Panc1 (cell line): Measurements from ENCODE around the gene ITGB4. TPM values are rescaled to one million over a fixed set of nuclear protein-coding genes. Genes with fewer than 3 reads are reported as not detected.

Experiments used
- ATAC-seq: fragments of 200-7000 bp; cut with Tn5 transposase; 2 replicates; pipeline ENCODE4 v1.9.1; 2020; ENCODE audit warnings: mild to moderate bottlenecking, moderate library complexity
- BruUV-seq: library from RNA; stranded (reverse); fragments of 400-500 nt; replicated peaks from 2 replicates; lab custom pipeline; 2021; lab: Mats Ljungman, UMichigan
- CTCF ChIA-PET: fragments of 300-600 bp; sonication (Branson Sonifier 250); formaldehyde crosslinking; loops from one replicate; lab custom pipeline; 2022; ENCODE audit warnings: antibody characterized with exemption; lab: Charles Lee
- POLR2A ChIA-PET: fragments of 300-600 bp; sonication (Branson Sonifier 250); formaldehyde crosslinking; loops from one replicate; lab custom pipeline; 2022; ENCODE audit warnings: antibody characterized with exemption; lab: Charles Lee
- DNase-seq: peaks from one replicate; pipeline ENCODE4 v3.0.0-alpha.2; 2010; ENCODE audit warnings: low read depth, low spot score
- H3K27ac ChIP-seq: 2 replicates; pipeline ENCODE4 v1.5.1; 2011; ENCODE audit warnings: mild to moderate bottlenecking, low read length, inconsistent platforms
- H3K27me3 ChIP-seq: fragments of 200-500 bp; sonication (Bioruptor generic); 2 replicates; pipeline ENCODE4 v1.6.0; 2014; ENCODE audit warnings: low read length, inconsistent platforms; ENCODE audit not compliant: control insufficient read depth, insufficient read depth
- H3K36me3 ChIP-seq: fragments of 200-500 bp; sonication (Bioruptor generic); 2 replicates; pipeline ENCODE4 v1.5.1; 2014; ENCODE audit warnings: inconsistent platforms, mild to moderate bottlenecking, low read length, moderate library complexity; ENCODE audit not compliant: control insufficient read depth, insufficient read depth
- H3K4me1 ChIP-seq: 2 replicates; pipeline ENCODE4 v1.5.1; 2011; ENCODE audit warnings: inconsistent platforms, mild to moderate bottlenecking, low read length, moderate library complexity; ENCODE audit not compliant: control insufficient read depth, insufficient read depth
- H3K4me3 ChIP-seq, 2 experiments: 2 replicates each; pipeline ENCODE4 v1.5.1; 2011 to 2012; ENCODE audit warnings: low read depth in 2 of 2, low read length in 2 of 2, mild to moderate bottlenecking in 2 of 2, inconsistent platforms in 1 of 2, moderate library complexity in 1 of 2
- H3K9me3 ChIP-seq: fragments of 200-500 bp; sonication (Bioruptor generic); 2 replicates; pipeline ENCODE4 v1.5.1; 2014; ENCODE audit warnings: low read depth, mild to moderate bottlenecking, inconsistent platforms, low read length, moderate library complexity; ENCODE audit not compliant: control insufficient read depth, insufficient read depth
- CTCF ChIP-seq: fragments of 450-650 bp; IDR thresholded peaks from 2 replicates; pipeline ENCODE4 v1.5.1; 2017; ENCODE audit warnings: mild to moderate bottlenecking
- POLR2AphosphoS5 ChIP-seq: IDR thresholded peaks from 2 replicates; pipeline ENCODE4 v1.6.1; 2012; ENCODE audit warnings: mild to moderate bottlenecking, low read depth, low read length, moderate library complexity
- SIN3A ChIP-seq: IDR thresholded peaks from 2 replicates; pipeline ENCODE4 v1.6.1; 2012; ENCODE audit warnings: low read depth, mild to moderate bottlenecking, low read length, moderate library complexity, borderline replicate concordance; ENCODE audit not compliant: insufficient read depth
- TCF7L2 ChIP-seq: IDR thresholded peaks from 2 replicates; pipeline ENCODE4 v1.6.1; 2011; ENCODE audit warnings: mild to moderate bottlenecking, low read depth, low read length, inconsistent platforms
- in situ Hi-C: cut with HindIII; loops from 2 replicates; pipeline ENCODE4 v1.10.0; 2016; ENCODE audit warnings: low sequenced_read_pairs, low pct_unique_long_range_greater_than_20kb
- intact Hi-C: fragments of 100-400 bp; cut with micrococcal nuclease; formaldehyde crosslinking; loops from one replicate; pipeline ENCODE4 v1.10.0; 2022; ENCODE audit not compliant: unreplicated experiment
- total RNA-seq: library from RNA; stranded (reverse); gene quantifications from one replicate; pipeline ENCODE4 v1.2.1, GENCODE V29; 2021; ENCODE audit not compliant: unreplicated experiment
- TF ChIP-seq, protein P1 (sequence below), 2 experiments: IDR thresholded peaks; 2 replicates each; pipeline ENCODE4 v1.6.1; 2011 to 2012; ENCODE audit warnings: low read depth in 2 of 2, control low read depth in 1 of 2, low read length in 1 of 2, mild to moderate bottlenecking in 1 of 2, moderate library complexity in 1 of 2; ENCODE audit not compliant: insufficient read depth in 1 of 2

ITGB4 gene
- total RNA-seq, 1 experiment from 2014 or later = 100 TPM

GRCh38 chr17:75701288-75701687, 20.0 kb upstream of the ITGB4 start:
- BruUV-seq = no TSS peak
- no peak for TF ChIP-seq TCF7L2
- TF ChIP-seq SIN3A = no peak
- no peak for TF ChIP-seq POLR2AphosphoS5
- TF ChIP-seq CTCF = no peak
- TF ChIP-seq, protein P1, sequence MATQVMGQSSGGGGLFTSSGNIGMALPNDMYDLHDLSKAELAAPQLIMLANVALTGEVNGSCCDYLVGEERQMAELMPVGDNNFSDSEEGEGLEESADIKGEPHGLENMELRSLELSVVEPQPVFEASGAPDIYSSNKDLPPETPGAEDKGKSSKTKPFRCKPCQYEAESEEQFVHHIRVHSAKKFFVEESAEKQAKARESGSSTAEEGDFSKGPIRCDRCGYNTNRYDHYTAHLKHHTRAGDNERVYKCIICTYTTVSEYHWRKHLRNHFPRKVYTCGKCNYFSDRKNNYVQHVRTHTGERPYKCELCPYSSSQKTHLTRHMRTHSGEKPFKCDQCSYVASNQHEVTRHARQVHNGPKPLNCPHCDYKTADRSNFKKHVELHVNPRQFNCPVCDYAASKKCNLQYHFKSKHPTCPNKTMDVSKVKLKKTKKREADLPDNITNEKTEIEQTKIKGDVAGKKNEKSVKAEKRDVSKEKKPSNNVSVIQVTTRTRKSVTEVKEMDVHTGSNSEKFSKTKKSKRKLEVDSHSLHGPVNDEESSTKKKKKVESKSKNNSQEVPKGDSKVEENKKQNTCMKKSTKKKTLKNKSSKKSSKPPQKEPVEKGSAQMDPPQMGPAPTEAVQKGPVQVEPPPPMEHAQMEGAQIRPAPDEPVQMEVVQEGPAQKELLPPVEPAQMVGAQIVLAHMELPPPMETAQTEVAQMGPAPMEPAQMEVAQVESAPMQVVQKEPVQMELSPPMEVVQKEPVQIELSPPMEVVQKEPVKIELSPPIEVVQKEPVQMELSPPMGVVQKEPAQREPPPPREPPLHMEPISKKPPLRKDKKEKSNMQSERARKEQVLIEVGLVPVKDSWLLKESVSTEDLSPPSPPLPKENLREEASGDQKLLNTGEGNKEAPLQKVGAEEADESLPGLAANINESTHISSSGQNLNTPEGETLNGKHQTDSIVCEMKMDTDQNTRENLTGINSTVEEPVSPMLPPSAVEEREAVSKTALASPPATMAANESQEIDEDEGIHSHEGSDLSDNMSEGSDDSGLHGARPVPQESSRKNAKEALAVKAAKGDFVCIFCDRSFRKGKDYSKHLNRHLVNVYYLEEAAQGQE (IDR thresholded peaks at IDR 0.05; ENCODE audit: insufficient read depth in 1 of 2, low read depth in 2 of 2, low read length in 1 of 2) = no peak
- CTCF ChIA-PET = no interaction called here
- intact Hi-C loops = no loop called here
- DNase-seq = no peak
- Histone ChIP-seq H3K4me1 (peaks cover 55% of the 10 kb centered on the region), H3K27me3 (no peaks in the 10 kb centered on the region), H3K27ac (peak overlapping the region; percentile 87), H3K9me3 (no peaks in the 10 kb centered on the region), H3K36me3 (peaks cover 20% of the 10 kb centered on the region), H3K4me3 (no peak overlapping the region)
- ATAC-seq = no peak
- POLR2A ChIA-PET = no interaction called here
- in situ Hi-C loops = no loop called here

- intact Hi-C loops = no loop called here
- BruUV-seq = no TSS peak
- no peak for ATAC-seq
- POLR2A ChIA-PET = no interaction called here
- Histone ChIP-seq H3K36me3 (peaks cover 17% of the 10 kb centered on the region), H3K9me3 (no peaks in the 10 kb centered on the region), H3K27me3 (no peaks in the 10 kb centered on the region), H3K4me3 (no peak overlapping the region), H3K27ac (no peak overlapping the region; the same call in 1 of the 2 replicates), H3K4me1 (peaks cover 54% of the 10 kb centered on the region)
- TF ChIP-seq CTCF = no peak
- TF ChIP-seq POLR2AphosphoS5 = no peak
- TF ChIP-seq SIN3A = no peak
- TF ChIP-seq TCF7L2 = no peak
- TF ChIP-seq, protein P1 (IDR thresholded peaks at IDR 0.05; ENCODE audit: insufficient read depth in 1 of 2, low read depth in 2 of 2, low read length in 1 of 2) = no peak
- in situ Hi-C loops = no loop called here
- DNase-seq = no peak
- CTCF ChIA-PET = no interaction called here
Observed at GRCh38 chr17:75703191-75703590, 18.1 kb upstream of the ITGB4 start.
